HG03460 (cell line): Measurements from ENCODE around the gene AMOTL1.
"Not testable (repeated sequence)": the region's sequence is repeated elsewhere in the genome, so short reads cannot be mapped to it uniquely, and the experiment has no call there.

Source experiments
- ATAC-seq: cut with Tn5 transposase; IDR thresholded peaks from one replicate; pipeline ENCODE4 v1.9.1; 2021; ENCODE audit not compliant: unreplicated experiment

The AMOTL1 gene

DNA sequence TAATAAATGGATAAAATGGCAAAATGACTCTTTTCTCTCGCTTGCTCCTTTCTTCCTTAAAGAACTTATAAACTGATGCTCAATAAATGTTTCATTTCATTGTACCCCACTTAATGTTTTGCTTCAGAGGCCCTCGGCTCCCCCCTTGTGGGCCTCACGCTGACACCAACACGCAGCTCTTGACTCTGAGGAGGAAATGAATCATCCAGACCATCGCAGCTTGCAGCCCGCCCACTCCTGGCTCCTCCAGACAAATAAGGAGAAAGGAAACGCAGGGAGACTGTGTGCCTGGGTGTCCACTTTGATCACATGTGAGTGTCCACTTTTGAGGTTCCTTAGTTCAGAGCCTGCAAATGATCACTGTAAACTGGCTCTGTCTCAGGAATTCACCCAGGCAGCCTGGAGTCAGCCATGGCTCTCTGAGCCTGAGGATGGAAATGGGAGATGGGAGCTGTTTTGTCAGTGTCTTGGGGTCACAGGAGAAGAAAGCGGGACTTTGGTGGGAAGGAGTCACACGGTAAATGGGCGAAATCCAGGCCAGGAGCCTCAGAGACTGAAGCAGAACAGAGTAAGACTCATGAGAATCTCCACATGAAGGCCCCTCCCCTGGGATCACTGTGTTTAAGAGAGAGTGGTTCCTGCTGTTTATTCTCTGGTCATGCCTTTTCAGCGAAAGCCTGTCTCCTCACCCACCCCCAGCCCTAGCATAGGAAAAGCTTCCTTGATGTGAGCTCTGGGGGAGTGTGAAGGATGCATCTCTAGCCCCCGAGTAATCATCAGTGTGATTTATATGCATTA is 108.7 kb downstream of the AMOTL1 start:
- ATAC-seq, result peak; percentile 96

- ATAC-seq, result no peak
These were observed 109.5 kb downstream of the AMOTL1 start for GRCh38 chr11:94877443-94878200.

GRCh38 chr11:94879006-94879405 is 110.8 kb downstream of the AMOTL1 start:
- no peak for ATAC-seq

- no peak for ATAC-seq
These were observed 112.1 kb downstream of the AMOTL1 start for GRCh38 chr11:94880216-94880615.

DNA sequence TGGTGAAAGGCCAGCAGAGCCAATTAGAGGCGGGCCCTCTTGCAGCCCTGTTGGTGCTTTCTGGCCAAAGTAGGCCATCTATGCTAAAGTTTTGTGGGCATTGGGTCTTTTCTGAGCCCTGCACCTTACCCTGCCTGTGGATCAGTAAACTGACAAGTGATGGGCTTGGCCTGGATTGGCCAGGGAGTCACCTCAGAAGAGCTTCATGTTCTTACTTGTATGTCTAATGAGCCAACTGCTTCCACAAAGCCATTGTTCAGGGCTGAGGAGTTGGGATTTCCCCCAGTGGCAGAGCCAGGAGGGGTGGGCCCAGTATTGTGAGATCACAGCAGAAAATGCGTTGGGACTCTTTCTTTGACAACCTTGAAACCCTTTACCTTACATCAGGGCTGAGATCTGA is 114.8 kb downstream of the AMOTL1 start:
- ATAC-seq, result no peak

DNA sequence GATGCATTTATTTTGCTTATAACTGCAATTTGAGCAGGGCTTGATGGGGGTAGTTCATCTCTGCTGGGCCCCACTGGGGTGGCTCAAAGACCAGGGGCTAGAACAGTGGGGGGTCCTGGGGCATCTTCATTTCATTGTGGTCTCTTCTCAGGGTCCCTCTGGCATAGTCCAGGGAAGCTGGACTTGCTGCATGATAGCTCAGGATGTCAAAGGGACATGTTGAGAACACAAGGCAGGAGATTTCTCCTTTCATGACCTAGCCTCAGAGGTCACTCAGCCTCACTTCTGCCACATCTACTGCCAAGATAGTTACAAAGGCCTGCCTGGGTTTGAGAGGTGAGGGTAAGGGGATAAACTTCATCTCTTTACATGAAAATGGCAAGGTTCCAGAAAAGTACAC is 115.7 kb downstream of the AMOTL1 start:
- ATAC-seq, result no peak

DNA sequence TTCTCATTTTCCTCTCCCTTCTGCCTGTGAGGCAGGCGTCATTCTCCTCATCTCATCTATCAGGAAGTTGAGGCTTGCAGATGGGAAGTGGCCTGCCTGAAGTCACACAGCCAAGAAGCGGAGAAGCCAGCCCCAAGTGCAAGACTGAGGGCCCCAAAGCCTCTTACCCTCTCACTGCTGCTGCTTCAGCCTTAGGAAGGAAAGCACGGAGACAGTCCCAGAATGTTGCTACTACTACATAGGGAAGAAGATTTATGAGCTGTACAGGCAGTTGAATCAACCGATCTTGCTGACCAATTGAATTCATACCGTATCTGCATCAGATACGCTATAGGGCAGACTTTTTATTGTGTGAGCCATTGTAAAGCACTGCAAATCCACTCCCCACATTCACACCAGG is 116.2 kb downstream of the AMOTL1 start:
- no peak for ATAC-seq

GRCh38 chr11:94885133-94885532 is 117.0 kb downstream of the AMOTL1 start:
- ATAC-seq, result peak; percentile 67

- no peak for ATAC-seq
These were observed 117.4 kb downstream of the AMOTL1 start for GRCh38 chr11:94885581-94885980.

- ATAC-seq, result no peak
These were observed 120.0 kb downstream of the AMOTL1 start for GRCh38 chr11:94888204-94888603.

- no peak for ATAC-seq
These were observed 127.3 kb downstream of the AMOTL1 start for GRCh38 chr11:94895451-94895850.

GRCh38 chr11:94895971-94896370 is 127.8 kb downstream of the AMOTL1 start:
- ATAC-seq, result no peak

DNA sequence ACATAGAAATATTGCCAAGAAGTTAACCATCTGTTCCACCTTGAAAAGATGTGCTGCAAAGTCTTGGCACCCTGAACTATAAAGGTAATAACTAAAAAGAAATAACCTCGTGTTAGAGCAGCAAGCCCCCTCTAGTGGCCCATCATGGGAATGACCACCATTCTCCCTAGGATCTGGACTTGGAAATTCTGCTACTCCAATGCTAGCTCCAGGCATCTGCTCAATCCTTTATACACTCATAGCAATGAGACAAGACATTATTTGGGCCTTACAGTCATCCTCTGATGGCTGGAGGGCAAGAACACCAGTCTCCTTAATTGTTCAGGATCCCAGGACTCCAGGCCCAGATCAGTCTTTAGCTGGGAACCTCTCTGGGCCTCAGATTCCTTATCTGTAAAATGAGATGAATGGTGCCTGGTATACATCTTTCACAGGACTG is 129.2 kb downstream of the AMOTL1 start:
- ATAC-seq, result peak; percentile 70

DNA sequence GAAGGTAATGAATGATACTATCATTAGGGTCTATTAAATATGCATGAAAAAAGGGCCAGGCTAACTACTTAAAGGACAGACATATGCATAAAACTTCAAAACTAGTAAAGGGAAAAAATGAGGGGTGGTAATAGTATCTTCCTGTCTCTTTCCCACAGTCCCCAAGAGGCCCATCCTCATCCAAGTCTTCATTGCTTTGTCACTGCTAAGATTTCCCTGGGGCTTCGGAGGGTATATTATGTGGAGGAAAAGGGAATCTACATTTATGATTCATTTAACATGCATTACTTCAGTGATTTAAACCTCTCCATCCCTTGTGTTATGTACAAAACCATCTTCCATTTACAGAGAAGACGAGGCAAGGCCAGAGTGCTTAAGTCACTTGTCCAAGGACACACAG is 139.1 kb downstream of the AMOTL1 start:
- no peak for ATAC-seq

- no peak for ATAC-seq
These were observed 141.2 kb downstream of the AMOTL1 start for GRCh38 chr11:94909371-94909820.

DNA sequence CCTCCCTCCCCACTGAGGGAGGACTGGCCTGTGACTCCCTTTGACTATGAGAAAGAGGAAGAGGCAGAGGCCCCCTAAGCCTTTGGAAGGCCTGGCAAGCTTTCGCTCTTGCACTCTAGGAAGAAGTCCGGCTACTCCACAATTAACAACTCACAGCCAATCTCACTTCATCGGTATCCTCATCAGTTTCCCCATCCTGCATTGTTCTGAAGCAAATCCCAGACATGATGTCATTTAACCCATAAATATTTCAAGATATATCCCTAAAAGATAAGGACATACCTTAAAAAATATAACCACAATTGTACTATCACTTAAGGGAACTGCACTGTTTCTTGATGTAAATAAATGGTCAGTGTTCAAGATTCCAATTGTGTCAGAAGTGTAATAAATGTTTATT is 142.1 kb downstream of the AMOTL1 start:
- ATAC-seq, result no peak

DNA sequence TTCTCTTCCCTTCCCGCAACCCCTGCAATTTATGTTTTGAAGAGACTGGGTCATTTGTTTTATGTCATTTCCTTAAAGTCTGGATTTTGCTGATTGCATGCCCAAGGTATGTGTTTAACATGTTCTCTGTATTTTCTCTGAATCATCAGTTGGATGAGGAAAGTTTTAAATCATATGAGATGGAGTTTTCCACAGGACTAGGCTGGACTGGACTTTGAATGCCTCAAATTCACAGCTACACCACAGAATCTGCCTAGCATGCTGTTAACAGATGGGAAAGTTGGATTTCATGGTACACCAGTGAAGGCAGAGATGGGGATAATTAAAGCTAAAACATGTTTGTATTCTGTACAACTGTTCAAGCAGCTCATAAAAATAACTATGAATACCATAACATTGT is 142.6 kb downstream of the AMOTL1 start:
- ATAC-seq, result no peak

DNA sequence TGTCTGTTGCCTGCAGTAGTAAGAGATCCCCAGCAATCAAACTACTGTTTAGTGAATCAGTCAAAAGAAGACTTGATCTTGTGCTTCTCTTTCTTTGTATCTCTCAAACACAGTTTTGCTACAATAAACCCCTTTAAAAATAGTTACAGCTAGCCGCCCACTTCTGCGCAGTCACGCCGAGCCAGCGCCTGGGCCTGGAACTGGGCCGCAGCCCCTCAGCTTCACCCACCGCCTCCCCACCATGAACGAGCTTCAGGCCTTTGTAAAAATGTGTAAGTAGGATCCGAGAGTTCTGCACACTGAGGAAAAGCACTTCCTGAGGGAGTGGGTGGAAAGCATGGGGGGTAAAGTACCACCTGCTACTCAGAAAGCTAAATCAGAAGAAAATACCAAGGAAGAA is 144.7 kb downstream of the AMOTL1 start:
- no peak for ATAC-seq

DNA sequence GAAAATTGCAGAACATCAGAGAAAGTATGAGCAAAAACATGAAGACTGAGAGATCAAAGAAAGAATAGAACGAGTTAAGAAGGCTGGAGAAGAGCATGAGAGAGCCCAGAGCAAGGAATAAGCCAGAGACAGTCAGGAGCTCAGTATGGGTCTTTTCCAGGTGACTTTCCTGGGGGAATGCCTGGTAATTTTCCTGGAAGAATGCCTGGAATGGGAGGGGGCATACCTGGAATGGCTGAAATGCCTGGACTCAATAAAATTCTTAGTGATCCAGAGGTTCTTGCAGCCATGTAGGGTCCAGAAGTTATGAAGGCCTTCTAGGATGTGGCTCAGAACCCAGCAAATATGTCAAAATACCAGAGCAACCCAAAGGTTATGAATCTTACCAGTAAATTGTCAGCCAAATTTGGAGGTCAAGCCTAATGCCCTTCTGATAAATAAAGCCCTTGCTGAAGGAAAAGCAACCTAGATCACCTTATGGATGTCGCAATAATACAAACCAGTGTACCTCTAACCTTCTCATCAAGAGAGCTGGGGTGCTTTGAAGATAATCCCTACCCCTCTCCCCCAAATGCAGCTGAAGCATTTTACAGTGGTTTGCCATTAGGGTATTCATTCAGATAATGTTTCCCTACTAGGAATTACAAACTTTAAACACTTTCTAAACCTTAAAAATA is 145.7 kb downstream of the AMOTL1 start:
- not testable (repeated sequence) for ATAC-seq

GRCh38 chr11:94920311-94920710 is 152.2 kb downstream of the AMOTL1 start:
- ATAC-seq, result no peak

- ATAC-seq, result no peak
These were observed 154.3 kb downstream of the AMOTL1 start for GRCh38 chr11:94922321-94923003.
